Measurements from ENCODE around the gene SLC49A3.
"Not testable (repeated sequence)": the region's sequence is repeated elsewhere in the genome, so short reads cannot be mapped to it uniquely, and the experiment has no call there.

The SLC49A3 gene

DNA sequence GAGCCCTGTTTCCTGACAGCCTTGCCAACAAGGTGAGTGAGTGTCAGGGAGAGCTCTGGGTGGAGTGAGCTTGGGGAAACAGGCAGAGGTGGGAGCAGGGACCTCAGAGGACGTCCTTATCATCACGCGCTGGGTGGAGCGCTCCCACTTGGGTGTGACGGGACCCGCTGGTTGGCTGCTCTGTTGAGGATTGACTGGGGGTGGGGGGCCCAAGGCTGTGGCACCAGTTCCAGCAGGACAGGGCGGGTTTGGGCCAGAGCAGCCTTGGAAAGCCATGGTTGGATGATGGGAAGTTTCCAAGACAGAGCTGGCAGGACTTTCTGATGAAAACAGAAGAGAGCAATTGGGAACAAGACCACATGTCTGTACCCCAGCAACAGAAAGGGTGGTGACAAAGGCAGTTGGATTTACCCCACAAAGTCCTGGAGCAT lies 13.7 kb upstream of the SLC49A3 start:
- no peak for DNase-seq (ENCODE audit: low spot score)

- DNase-seq (ENCODE audit: low spot score): no peak
These were observed 11.8 kb upstream of the SLC49A3 start for GRCh38 chr4:700587-701264.

DNA sequence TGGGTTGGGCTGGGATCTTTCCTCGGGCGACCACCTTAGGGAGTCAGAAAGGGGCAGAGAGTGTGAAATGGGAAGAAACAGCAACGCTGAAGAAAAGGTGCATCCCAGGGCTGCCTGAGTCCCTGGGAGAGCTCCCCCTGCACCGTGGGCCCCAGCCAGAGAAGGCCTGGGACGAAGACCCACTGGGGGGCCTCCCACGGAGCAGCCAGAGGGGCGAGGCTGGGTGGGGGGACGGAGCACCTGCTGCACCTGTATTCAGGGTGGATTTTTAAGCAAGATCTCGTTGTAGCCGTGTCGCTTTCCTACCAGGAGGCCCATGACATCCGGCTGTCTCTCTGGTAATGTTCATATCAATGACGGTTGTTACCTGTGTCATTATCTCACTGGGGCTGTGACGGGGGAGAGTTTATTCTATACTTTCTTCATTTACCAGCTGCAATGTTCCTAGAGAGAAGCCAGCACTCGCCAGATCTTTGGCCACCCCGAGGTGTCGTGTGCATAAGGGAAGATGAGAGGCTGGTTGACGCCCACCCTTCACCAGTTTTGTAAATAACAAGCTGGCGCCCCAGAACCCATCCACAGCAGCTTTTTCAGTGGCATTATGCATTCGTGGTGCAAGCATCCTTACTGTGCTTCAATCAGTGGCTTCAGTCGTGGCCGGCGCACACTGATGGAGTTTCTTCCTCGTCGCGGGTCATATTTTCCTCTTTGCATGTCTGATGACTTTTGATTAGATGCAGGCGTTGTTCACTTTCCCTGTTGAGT lies 11.0 kb upstream of the SLC49A3 start:
- DNase-seq (ENCODE audit: low spot score): no peak

DNA sequence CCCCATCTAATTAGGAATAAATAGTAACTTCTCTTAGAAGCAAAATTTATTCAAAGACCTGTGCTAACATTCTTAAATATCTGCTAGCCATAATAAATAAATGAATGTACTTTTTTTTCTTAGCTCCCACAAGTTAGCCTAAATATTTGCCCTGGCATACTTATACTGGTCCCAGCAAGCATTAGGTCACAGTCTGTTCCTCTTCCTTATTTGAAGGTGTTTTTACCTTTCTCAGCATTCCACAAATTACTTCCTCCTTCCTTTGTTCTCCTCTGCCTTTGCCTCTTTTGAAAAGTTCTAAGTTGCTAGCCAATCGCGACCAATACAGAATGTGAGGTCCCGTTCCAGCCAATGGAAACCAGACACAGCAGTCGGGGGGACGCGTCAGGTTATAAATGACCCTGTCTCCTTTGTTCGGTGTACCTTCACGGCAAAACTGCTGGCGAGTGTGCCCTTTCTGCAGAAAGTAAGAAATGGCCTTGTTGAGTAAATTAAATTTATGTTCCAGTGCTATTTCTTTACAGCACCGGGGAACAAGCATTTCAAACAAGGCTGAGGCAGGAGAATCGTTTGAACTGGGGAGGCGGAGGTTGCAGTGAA lies 5.5 kb upstream of the SLC49A3 start:
- DNase-seq (ENCODE audit: low spot score): not testable (repeated sequence)

DNA sequence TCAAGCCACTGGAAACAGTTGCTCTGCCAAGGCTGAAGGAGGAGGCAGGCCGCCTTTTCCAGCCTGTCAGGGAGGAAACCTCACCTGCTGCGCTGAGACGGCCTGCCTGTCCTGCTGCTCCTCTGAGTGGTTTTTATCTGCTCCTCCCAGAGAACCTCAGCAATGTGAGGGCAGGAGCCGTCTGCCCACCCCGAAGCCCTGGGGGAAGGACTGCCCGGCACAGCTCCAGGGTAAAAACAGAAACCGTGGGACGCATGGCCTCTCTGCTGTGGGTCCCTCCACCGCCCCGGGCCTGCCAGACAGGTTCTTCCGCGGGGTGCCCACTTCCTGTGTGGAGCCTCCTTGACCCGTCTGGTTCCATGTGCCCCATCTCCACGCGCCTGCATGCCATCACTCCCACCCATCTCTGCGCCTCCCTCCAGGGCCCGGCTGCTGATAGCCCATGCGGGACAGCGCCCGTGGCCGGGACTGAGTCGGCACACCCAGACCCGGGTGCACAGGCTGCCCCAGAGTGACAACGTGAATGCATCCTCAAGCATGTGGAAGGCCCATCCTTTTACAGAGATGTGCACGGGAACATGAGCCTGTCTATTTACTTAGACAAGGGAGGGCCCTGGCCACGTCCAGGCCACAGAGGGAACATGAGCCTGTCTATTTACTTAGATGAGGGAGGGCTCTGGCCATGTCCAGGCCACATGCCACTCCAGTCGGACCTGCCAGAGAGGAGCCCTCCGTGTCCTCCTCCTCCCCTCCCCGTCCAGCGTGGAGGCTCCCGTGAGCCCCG lies 4.0 kb upstream of the SLC49A3 start:
- DNase-seq (ENCODE audit: low spot score): no peak

- DNase-seq (ENCODE audit: low spot score): no peak
These were observed 772 bp upstream of the SLC49A3 start for GRCh38 chr4:689723-690122.

GRCh38 chr4:687971-688853 lies 739 bp downstream of the SLC49A3 start:
- no peak for DNase-seq (ENCODE audit: low spot score)

DNA sequence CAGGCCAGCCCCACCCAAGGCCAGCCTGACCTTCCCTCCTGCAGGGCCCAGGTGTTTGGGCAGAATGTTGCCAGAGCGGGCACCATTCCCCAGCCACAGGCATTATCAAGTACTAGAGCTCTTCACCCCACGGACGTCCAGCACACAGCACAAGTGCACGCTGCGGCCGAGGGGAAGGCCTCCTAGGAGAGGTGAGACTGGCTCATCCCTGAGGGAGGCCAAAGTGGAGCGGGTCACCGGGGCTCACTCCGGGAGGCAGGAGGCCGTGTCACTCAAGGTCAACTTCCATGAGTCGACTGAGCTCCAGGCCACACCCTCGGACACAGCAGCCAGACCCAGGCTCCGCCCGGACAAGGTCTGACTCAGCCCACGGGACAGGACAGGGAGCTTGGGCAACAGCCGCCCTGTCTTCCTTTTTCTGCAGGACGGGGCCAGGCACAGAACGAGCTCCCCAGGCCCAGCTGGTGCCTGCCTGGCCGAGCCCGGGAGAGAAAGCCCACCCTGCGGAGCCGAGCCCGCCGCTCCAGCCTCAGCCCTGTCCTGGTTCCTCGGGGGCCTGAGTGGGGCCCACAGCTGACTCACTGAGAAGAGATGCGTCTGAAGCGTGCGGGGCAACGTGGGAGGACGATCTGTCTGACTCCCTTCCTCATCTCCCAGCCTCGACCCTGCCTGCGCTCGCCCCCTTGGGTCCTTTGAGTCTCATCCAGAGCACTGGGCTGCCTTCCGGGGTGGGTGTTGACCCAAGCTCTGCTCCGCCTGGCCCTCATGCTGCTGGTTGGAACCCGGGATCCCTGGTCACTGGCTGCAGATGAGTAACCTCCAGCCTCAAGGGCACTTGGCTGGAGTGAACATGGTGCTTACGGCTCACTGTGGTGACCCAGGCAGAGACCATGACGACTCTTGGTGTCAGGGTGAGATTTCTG lies 1.6 kb downstream of the SLC49A3 start:
- peak; percentile 100 for DNase-seq (ENCODE audit: low spot score)

DNA sequence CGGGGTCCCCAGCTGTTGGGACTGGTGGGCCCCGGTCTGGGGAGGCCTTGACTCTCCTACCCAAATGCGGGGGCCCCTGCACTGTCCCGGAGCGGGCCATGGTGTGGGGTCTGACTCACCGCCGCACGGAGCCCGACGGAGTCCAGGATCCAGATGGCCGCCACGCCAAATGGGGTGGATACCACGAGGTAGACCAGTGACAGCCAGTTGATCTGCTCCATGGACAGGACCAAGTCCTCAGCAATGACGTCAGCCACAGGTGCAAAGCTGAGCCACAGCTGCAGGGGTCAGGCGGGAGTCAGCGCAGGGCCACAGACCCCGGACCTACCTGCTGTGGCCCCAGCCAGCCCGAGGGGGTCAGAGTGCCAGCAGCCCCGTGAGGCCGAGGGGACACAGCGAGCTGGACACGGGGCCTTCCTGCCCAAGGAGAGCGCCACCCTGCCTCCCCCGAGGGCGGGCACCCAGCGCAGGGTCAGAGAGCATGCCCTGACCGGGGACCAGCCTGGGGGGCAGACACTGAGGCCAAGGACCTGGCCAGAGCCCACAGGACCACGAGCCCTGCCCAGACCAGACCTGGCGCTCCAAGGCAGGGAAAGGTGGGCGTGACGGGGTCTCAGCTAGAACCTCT lies 2.4 kb downstream of the SLC49A3 start:
- DNase-seq (ENCODE audit: low spot score): no peak

- no peak for DNase-seq (ENCODE audit: low spot score)
These were observed 3.1 kb downstream of the SLC49A3 start for GRCh38 chr4:685679-686412.

- DNase-seq (ENCODE audit: low spot score): no peak
These were observed 4.2 kb downstream of the SLC49A3 start for GRCh38 chr4:684623-685327.

DNA sequence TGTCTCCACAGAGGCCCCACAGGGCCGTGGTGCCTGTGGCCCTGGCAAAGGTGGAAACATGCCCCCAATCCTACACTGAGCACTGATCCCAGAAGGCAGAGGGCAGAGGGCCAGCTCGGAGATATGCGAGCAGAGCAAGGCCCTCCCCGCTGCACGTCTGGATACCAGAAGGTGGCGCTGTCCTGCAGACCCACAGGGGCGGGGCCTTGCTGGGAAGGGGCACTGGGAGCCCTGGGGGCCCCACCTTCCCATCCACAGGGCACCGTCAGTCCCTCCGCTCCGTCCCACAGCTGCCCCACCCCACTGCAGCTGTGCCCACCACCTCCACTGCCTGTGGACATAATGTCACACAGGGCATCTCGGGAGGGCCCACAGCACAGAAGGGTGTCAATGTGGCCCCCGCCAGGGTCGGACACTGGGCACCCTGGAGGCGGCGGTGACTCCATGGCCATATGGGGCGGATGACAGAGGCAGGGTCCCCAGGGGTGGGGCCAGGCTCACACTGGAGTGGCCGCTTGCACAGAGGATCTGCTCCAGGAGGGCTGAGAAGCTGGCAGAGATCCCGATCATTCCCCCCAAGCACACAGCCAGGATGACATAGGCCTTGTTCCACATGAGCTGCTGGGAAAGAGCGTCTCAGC lies 4.8 kb downstream of the SLC49A3 start:
- DNase-seq (ENCODE audit: low spot score): peak; percentile 90

- no peak for DNase-seq (ENCODE audit: low spot score)
These were observed 5.6 kb downstream of the SLC49A3 start for GRCh38 chr4:683247-683897.

- DNase-seq (ENCODE audit: low spot score): no peak
These were observed 6.3 kb downstream of the SLC49A3 start for GRCh38 chr4:682490-683172.

DNA sequence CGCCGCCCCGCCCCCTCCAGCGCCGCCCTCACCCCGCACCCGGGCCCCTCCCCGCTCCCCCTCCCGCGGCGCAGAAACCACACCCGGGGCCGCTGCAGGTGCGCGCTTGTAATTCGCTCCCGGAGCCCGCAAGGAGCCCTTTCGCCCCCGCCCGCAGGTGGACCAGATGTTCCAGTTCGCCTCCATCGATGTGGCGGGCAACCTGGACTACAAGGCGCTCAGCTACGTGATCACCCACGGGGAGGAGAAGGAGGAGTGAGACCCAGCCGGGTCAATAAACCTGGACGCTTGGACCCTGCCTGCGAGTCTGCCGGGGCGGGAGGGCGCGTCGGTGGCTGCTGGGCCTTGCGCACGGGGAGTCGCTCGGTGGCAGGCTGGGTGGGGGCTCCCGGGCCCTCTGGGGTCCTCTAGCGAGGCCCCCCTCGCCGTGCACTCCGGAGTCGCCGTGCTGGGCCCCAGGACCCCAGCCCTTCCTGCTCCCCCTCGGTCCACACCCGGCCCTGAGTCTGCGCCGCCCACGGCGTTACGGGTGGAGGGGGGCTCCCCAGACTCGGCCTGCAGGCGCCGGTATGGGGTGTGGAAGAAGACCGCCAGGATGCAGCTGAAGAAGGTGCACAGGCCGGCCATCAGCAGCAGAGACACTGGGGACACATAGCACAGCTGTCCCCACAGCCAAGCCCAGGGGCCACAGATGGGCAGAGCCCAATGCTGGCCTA lies 7.1 kb downstream of the SLC49A3 start:
- DNase-seq (ENCODE audit: low spot score): peak; percentile 96
